ENCODE data around the gene ELN. TPM values are rescaled to one million over a fixed set of nuclear protein-coding genes. Genes with fewer than 3 reads are reported as not detected.

Gene ELN
- total RNA-seq, 1 donor from 2014 or later = 0.47 TPM

DNA sequence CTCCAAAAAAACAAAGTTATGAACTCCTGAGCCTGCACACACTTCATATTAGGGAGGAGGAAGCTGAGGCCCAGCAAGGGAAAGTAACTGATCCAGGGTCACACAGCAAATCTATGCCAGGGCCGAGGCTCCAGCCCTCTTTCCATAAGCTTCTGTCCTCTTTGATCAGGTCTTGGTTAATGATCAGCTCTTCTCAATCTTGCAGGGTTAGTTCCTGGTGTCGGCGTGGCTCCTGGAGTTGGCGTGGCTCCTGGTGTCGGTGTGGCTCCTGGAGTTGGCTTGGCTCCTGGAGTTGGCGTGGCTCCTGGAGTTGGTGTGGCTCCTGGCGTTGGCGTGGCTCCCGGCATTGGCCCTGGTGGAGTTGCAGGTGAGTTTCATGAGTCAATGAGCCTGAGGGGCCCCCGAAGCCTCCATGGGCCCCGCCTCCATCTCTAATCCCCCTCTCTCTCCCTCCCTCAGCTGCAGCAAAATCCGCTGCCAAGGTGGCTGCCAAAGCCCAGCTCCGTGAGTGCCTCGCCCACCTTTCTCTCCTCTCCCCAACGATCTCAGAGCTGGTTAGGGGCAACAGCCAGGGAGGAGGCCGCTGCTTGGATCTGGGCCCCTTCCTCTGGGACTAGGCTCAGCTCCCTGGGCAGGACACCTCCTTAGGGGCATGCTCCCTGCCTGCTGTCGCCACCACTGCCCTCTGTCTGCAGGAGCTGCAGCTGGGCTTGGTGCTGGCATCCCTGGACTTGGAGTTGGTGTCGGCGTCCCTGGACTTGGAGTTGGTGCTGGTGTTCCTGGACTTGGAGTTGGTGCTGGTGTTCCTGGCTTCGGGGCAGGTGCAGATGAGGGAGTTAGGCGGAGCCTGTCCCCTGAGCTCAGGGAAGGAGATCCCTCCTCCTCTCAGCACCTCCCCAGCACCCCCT, 32.0 kb downstream of the ELN start:
- Histone ChIP-seq H3K4me1 (no peaks in the 10 kb centered on the region), H3K27me3 (no peaks in the 10 kb centered on the region), H2AFZ (replicated peaks) (no peak overlapping the region), H3F3A (ENCODE audit: low read depth) (no peaks in the 10 kb centered on the region), H3K9me3 (ENCODE audit: low read depth) (no peaks in the 10 kb centered on the region), H3K9ac (no peak overlapping the region), H3K36me3 (no peaks in the 10 kb centered on the region), H4K20me1 (ENCODE audit: low read depth) (no peaks in the 10 kb centered on the region), H3K27ac (no peak overlapping the region), H3K4me2 (no peak overlapping the region), H3K4me3 (no peak overlapping the region), H3K79me2 (ENCODE audit: low read depth) (no peaks in the 10 kb centered on the region)
- no peaks in the 10 kb centered on the region for H3K9me3 Mint-ChIP-seq
- no peak overlapping the region for H3K27ac Mint-ChIP-seq
- TF ChIP-seq EZH2phosphoT487 (IDR thresholded peaks at IDR 0.05) (no peak), EZH2 (IDR thresholded peaks at IDR 0.05) (no peak)
- TF ChIP-seq, protein P1, sequence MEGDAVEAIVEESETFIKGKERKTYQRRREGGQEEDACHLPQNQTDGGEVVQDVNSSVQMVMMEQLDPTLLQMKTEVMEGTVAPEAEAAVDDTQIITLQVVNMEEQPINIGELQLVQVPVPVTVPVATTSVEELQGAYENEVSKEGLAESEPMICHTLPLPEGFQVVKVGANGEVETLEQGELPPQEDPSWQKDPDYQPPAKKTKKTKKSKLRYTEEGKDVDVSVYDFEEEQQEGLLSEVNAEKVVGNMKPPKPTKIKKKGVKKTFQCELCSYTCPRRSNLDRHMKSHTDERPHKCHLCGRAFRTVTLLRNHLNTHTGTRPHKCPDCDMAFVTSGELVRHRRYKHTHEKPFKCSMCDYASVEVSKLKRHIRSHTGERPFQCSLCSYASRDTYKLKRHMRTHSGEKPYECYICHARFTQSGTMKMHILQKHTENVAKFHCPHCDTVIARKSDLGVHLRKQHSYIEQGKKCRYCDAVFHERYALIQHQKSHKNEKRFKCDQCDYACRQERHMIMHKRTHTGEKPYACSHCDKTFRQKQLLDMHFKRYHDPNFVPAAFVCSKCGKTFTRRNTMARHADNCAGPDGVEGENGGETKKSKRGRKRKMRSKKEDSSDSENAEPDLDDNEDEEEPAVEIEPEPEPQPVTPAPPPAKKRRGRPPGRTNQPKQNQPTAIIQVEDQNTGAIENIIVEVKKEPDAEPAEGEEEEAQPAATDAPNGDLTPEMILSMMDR (IDR thresholded peaks at IDR 0.05) = no peak
- H3K36me3 Mint-ChIP-seq = no peaks in the 10 kb centered on the region
- H3K4me1 Mint-ChIP-seq = peaks cover 4% of the 10 kb centered on the region
- H3K4me3 Mint-ChIP-seq = no peak overlapping the region
- DNase-seq (ENCODE audit: low spot score) = no peak
- H3K27me3 Mint-ChIP-seq (ENCODE audit: insufficient read depth, low read depth) = peaks cover 3% of the 10 kb centered on the region

DNA sequence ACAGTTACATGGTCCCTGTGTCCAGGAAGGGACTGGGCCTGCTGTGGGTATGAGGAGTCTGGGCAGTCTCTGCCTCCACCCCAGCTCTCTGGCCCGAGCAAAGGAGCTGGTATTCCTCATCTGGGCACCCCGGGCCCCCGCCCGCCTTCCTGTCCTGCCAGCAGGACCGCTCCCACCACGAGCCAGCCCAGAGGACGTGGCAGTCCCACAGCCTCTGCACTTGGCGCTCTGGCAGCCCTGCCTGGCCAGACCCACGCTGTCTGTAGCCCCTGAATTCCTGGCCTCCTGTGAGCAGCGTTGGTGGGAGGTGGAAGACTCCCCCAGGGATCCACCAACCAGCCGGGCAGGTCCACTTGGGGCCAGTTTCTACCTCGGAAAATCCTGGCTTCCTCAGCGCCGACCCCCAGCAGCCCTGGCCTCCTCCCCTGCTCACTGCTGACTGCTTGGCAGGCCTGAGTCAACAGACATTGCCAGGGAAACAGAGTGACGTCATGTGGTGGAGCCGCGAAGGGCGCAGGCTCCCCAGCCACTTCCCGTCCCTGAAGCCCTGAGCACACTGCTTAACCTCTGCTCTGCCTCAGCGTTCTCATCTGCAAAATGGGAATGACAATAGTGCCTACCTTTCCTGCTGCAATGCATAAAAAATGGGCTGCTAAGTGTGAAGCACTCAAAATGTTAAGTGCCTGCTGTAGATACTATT, 34.0 kb downstream of the ELN start:
- Histone ChIP-seq H3K9ac (no peak overlapping the region), H3K79me2 (ENCODE audit: low read depth) (no peaks in the 10 kb centered on the region), H2AFZ (replicated peaks) (no peak overlapping the region), H3K4me2 (no peak overlapping the region), H3K27me3 (no peaks in the 10 kb centered on the region), H4K20me1 (ENCODE audit: low read depth) (no peaks in the 10 kb centered on the region), H3K27ac (no peak overlapping the region), H3K4me1 (no peaks in the 10 kb centered on the region), H3K4me3 (no peak overlapping the region), H3F3A (ENCODE audit: low read depth) (no peaks in the 10 kb centered on the region), H3K9me3 (ENCODE audit: low read depth) (no peaks in the 10 kb centered on the region), H3K36me3 (no peaks in the 10 kb centered on the region)
- no peak for DNase-seq (ENCODE audit: low spot score)
- Mint-ChIP-seq H3K36me3 (no peaks in the 10 kb centered on the region), H3K27ac (no peak overlapping the region), H3K9me3 (no peaks in the 10 kb centered on the region), H3K27me3 (ENCODE audit: insufficient read depth, low read depth) (peaks cover 3% of the 10 kb centered on the region), H3K4me1 (peaks cover 4% of the 10 kb centered on the region), H3K4me3 (peak overlapping the region; percentile 30)
- TF ChIP-seq EZH2 (IDR thresholded peaks at IDR 0.05) (no peak), EZH2phosphoT487 (IDR thresholded peaks at IDR 0.05) (no peak)
- TF ChIP-seq, protein P1 (IDR thresholded peaks at IDR 0.05) = no peak

DNA sequence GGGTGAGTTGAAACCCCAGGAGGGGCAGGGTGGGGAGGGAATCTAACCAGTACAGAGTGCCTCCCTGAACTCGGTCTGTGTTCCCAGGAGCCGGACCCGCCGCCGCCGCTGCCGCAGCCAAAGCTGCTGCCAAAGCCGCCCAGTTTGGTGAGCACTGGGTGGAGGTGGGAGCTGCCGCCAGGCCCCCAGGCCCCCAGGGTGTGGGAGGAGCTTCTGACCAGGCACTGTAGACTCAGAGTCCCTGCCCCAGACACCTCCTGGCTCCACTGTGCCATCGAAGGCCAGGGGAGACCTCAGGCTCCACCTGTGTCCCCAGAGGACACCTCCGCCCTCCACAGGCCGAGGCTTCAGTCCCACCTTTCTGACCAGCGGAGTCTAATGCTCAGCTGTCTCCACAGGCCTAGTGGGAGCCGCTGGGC, 35.3 kb downstream of the ELN start:
- H3K79me2 ChIP-seq (ENCODE audit: low read depth) = no peaks in the 10 kb centered on the region
- no peaks in the 10 kb centered on the region for H4K20me1 ChIP-seq (ENCODE audit: low read depth)
- Mint-ChIP-seq H3K36me3 (no peaks in the 10 kb centered on the region), H3K9me3 (no peaks in the 10 kb centered on the region), H3K27ac (peak overlapping the region; percentile 39), H3K4me3 (no peak overlapping the region), H3K27me3 (ENCODE audit: insufficient read depth, low read depth) (peaks cover 2% of the 10 kb centered on the region), H3K4me1 (peaks cover 4% of the 10 kb centered on the region)
- H3K36me3 ChIP-seq = no peaks in the 10 kb centered on the region
- no peak overlapping the region for H3K4me2 ChIP-seq
- H3K27ac ChIP-seq = no peak overlapping the region
- no peak overlapping the region for H2AFZ ChIP-seq (replicated peaks)
- no peaks in the 10 kb centered on the region for H3K27me3 ChIP-seq
- TF ChIP-seq, protein P1 (IDR thresholded peaks at IDR 0.05) = no peak
- TF ChIP-seq EZH2phosphoT487 (IDR thresholded peaks at IDR 0.05) = no peak
- TF ChIP-seq EZH2 (IDR thresholded peaks at IDR 0.05) = no peak
- no peaks in the 10 kb centered on the region for H3F3A ChIP-seq (ENCODE audit: low read depth)
- no peak for DNase-seq (ENCODE audit: low spot score)
- no peak overlapping the region for H3K9ac ChIP-seq
- no peaks in the 10 kb centered on the region for H3K9me3 ChIP-seq (ENCODE audit: low read depth)
- no peak overlapping the region for H3K4me3 ChIP-seq
- no peaks in the 10 kb centered on the region for H3K4me1 ChIP-seq
